ENCODE results near the gene LCN10. TPM values are rescaled to one million over a fixed set of nuclear protein-coding genes. Genes with fewer than 3 reads are reported as not detected.
A peak's percentile ranks its signal among the peaks of the same experiment; 100 is the strongest.
"Not testable (repeated sequence)": the region's sequence is repeated elsewhere in the genome, so short reads cannot be mapped to it uniquely, and the experiment has no call there.

Gene LCN10
- total and polyA plus RNA-seq, 2 experiments from 2014 or later = not detected

DNA sequence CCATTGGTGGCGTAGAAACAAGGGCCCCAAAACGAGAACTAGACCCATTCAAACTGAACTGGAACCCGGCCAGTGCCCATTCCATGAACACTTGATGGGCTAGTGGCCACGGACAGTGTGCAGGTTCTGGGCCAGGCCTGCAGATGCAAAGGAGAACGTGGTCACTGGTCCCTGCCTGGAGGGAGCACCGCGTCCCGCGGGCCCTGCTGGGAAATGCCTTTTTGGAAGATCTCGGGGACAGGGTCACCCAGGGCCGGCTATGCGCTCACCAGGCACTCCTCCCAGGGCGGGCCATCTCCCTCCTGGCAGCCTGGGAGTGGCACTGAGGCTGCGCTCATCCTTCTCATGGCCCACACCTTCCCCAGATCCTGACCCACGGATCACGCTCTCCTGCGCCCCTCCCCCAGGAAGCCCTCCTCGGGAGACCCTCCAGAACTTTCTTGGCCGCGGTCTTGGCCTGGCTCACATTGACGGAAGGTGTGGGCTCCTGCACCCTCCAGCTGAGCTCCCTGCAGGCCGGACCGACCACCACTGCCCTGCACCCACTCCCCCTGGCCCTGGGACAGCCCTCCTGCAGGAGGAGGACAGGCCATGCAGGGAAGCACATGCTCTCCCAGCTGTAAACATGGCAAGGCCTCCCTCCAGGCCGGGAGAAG lies 33.2 kb downstream of the LCN10 start:
- WGBS, 2 experiments (ENCODE audit: low coverage in 1 of 2, low lambda C conversion rate in 2 of 2, missing lambda C conversion rate in 2 of 2) = 85 to 87% methylated on average over 24 of the region's 24 CpGs
- H3K4me1 ChIP-seq (ENCODE audit: insufficient read depth) = peaks cover 7% of the 10 kb centered on the region; the same call in 1 of the 2 replicates
- no peaks in the 10 kb centered on the region for H3K9me3 ChIP-seq (ENCODE audit: low read depth)
- H2AFZ ChIP-seq = no peak overlapping the region
- in situ Hi-C loops (cut with MboI) = no loop called here
- no peaks in the 10 kb centered on the region for H4K20me1 ChIP-seq (ENCODE audit: insufficient read depth)
- H3K36me3 ChIP-seq (ENCODE audit: low read depth) = no peaks in the 10 kb centered on the region
- no peak overlapping the region for H3K4me3 ChIP-seq
- TF ChIP-seq EZH2 (IDR thresholded peaks at IDR 0.05; ENCODE audit: insufficient read depth, poor library complexity, severe bottlenecking) (no peak), EZH2phosphoT487 (IDR thresholded peaks at IDR 0.05; ENCODE audit: insufficient read depth, low read depth) (no peak)
- H3K9ac ChIP-seq = no peak overlapping the region
- no peak overlapping the region for H3K4me2 ChIP-seq (ENCODE audit: unreplicated experiment)
- DNase-seq = peak; percentile 0
- H3K79me2 ChIP-seq (ENCODE audit: insufficient read depth) = no peaks in the 10 kb centered on the region
- no peak overlapping the region for H3K27ac ChIP-seq
- peaks cover 11% of the 10 kb centered on the region; the same call in 1 of the 2 replicates for H3K27me3 ChIP-seq (replicated peaks; ENCODE audit: insufficient read depth)
- 0 out of 2 replicates have a peak, but pooled peaks cover 14% of the 10 kb centered on the region for H3F3A ChIP-seq (ENCODE audit: insufficient read depth)
- no peaks in the 10 kb centered on the region for H3K9me2 ChIP-seq (ENCODE audit: insufficient read depth)

DNA sequence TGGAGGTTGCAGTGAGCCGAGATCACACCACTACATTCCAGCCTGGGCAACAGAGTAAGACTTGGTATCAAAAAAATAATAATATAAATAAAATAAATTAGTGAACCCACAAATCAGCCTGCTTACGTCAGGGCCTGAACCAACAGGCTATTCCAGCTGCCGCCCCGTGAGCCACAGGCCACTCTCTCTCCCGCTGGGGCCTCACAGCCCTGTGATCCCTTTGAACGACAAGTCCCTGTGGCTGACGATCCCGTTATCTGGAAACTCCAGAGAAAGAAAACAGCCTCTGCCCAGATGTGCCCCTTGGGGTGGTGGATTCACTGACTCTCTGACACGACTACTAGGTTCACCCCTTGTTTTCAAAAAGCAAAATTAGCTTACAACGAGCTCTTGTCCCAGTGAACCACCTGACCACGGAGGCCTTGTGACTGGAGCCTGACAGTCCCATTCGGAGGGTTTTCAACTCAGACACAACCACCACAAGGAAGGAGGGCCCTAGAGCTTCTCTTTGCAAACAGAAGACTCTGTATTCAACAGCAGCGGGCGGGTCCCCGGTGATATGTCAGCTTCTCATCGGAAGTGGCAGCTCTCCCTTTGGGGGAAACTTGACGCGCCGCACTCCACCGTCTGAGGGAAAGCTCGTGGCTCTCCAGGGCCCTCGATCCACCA lies 34.8 kb downstream of the LCN10 start:
- Histone ChIP-seq H3F3A (ENCODE audit: insufficient read depth) (0 out of 2 replicates have a peak, but pooled peaks cover 14% of the 10 kb centered on the region), H3K9me2 (ENCODE audit: insufficient read depth) (no peaks in the 10 kb centered on the region), H3K36me3 (ENCODE audit: low read depth) (no peaks in the 10 kb centered on the region), H3K4me3 (no peak overlapping the region), H3K4me1 (ENCODE audit: insufficient read depth) (peaks cover 7% of the 10 kb centered on the region; the same call in 1 of the 2 replicates), H4K20me1 (ENCODE audit: insufficient read depth) (no peaks in the 10 kb centered on the region), H3K27me3 (replicated peaks; ENCODE audit: insufficient read depth) (peaks cover 11% of the 10 kb centered on the region; the same call in 1 of the 2 replicates), H3K9ac (no peak overlapping the region), H3K4me2 (ENCODE audit: unreplicated experiment) (no peak overlapping the region), H3K27ac (no peak overlapping the region), H3K9me3 (ENCODE audit: low read depth) (no peaks in the 10 kb centered on the region), H3K79me2 (ENCODE audit: insufficient read depth) (no peaks in the 10 kb centered on the region), H2AFZ (no peak overlapping the region)
- DNase-seq = no peak
- TF ChIP-seq EZH2phosphoT487 (IDR thresholded peaks at IDR 0.05; ENCODE audit: insufficient read depth, low read depth) (no peak), EZH2 (IDR thresholded peaks at IDR 0.05; ENCODE audit: insufficient read depth, poor library complexity, severe bottlenecking) (no peak)
- WGBS, 2 experiments (ENCODE audit: low coverage in 1 of 2, low lambda C conversion rate in 2 of 2, missing lambda C conversion rate in 2 of 2) = 81% methylated on average over 22 of the region's 22 CpGs
- in situ Hi-C loops (cut with MboI) = no loop called here

GRCh38 chr9:136707011-136707410 lies 35.7 kb downstream of the LCN10 start:
- WGBS, 2 experiments (ENCODE audit: low coverage in 1 of 2, low lambda C conversion rate in 2 of 2, missing lambda C conversion rate in 2 of 2) = 92 to 93% methylated on average over 6 to 7 of the region's 7 CpGs
- Histone ChIP-seq H3K9me3 (ENCODE audit: low read depth) (no peaks in the 10 kb centered on the region), H3K4me1 (ENCODE audit: insufficient read depth) (peaks cover 7% of the 10 kb centered on the region; the same call in 1 of the 2 replicates), H3K27ac (no peak overlapping the region), H3K79me2 (ENCODE audit: insufficient read depth) (no peaks in the 10 kb centered on the region), H3K4me3 (no peak overlapping the region), H4K20me1 (ENCODE audit: insufficient read depth) (no peaks in the 10 kb centered on the region), H3K9me2 (ENCODE audit: insufficient read depth) (no peaks in the 10 kb centered on the region), H2AFZ (no peak overlapping the region), H3K36me3 (ENCODE audit: low read depth) (no peaks in the 10 kb centered on the region), H3K27me3 (replicated peaks; ENCODE audit: insufficient read depth) (peaks cover 7% of the 10 kb centered on the region; the same call in 1 of the 2 replicates), H3K9ac (no peak overlapping the region), H3K4me2 (ENCODE audit: unreplicated experiment) (no peak overlapping the region), H3F3A (ENCODE audit: insufficient read depth) (0 out of 2 replicates have a peak, but pooled peaks cover 14% of the 10 kb centered on the region)
- in situ Hi-C loops (cut with MboI) = no loop called here
- no peak for DNase-seq
- TF ChIP-seq EZH2 (IDR thresholded peaks at IDR 0.05; ENCODE audit: insufficient read depth, poor library complexity, severe bottlenecking) (no peak), EZH2phosphoT487 (IDR thresholded peaks at IDR 0.05; ENCODE audit: insufficient read depth, low read depth) (no peak)

GRCh38 chr9:136705564-136705963 lies 37.2 kb downstream of the LCN10 start:
- H3F3A ChIP-seq (ENCODE audit: insufficient read depth) = 0 out of 2 replicates have a peak, but pooled peaks cover 1% of the 10 kb centered on the region
- H3K9me3 ChIP-seq (ENCODE audit: low read depth) = no peaks in the 10 kb centered on the region
- H3K27me3 ChIP-seq (replicated peaks; ENCODE audit: insufficient read depth) = peaks cover 7% of the 10 kb centered on the region; the same call in 1 of the 2 replicates
- H3K4me3 ChIP-seq = no peak overlapping the region
- no peaks in the 10 kb centered on the region for H3K9me2 ChIP-seq (ENCODE audit: insufficient read depth)
- in situ Hi-C loops (cut with MboI) = no loop called here
- no peak for DNase-seq
- H2AFZ ChIP-seq = no peak overlapping the region
- H3K4me2 ChIP-seq (ENCODE audit: unreplicated experiment) = no peak overlapping the region
- no peaks in the 10 kb centered on the region for H3K36me3 ChIP-seq (ENCODE audit: low read depth)
- no peaks in the 10 kb centered on the region for H4K20me1 ChIP-seq (ENCODE audit: insufficient read depth)
- no peak for TF ChIP-seq EZH2 (IDR thresholded peaks at IDR 0.05; ENCODE audit: insufficient read depth, poor library complexity, severe bottlenecking)
- no peak for TF ChIP-seq EZH2phosphoT487 (IDR thresholded peaks at IDR 0.05; ENCODE audit: insufficient read depth, low read depth)
- H3K9ac ChIP-seq = no peak overlapping the region
- peaks cover 3% of the 10 kb centered on the region; the same call in 1 of the 2 replicates for H3K4me1 ChIP-seq (ENCODE audit: insufficient read depth)
- H3K27ac ChIP-seq = no peak overlapping the region
- H3K79me2 ChIP-seq (ENCODE audit: insufficient read depth) = no peaks in the 10 kb centered on the region
- 40 to 41% methylated on average over 7 of the region's 7 CpGs for WGBS, 2 experiments (ENCODE audit: low coverage in 1 of 2, low lambda C conversion rate in 2 of 2, missing lambda C conversion rate in 2 of 2)

GRCh38 chr9:136704741-136705140 lies 38.0 kb downstream of the LCN10 start:
- H3K9ac ChIP-seq; H4K20me1 ChIP-seq (ENCODE audit: insufficient read depth); H3K9me2 ChIP-seq (ENCODE audit: insufficient read depth); H3F3A ChIP-seq (ENCODE audit: insufficient read depth); H3K36me3 ChIP-seq (ENCODE audit: low read depth); H3K9me3 ChIP-seq (ENCODE audit: low read depth); H3K27ac ChIP-seq; H2AFZ ChIP-seq; H3K4me1 ChIP-seq (ENCODE audit: insufficient read depth); H3K4me3 ChIP-seq; H3K27me3 ChIP-seq (replicated peaks; ENCODE audit: insufficient read depth); H3K79me2 ChIP-seq (ENCODE audit: insufficient read depth); DNase-seq; H3K4me2 ChIP-seq (ENCODE audit: unreplicated experiment); in situ Hi-C loops (cut with MboI): not testable (repeated sequence)
- 89 to 95% methylated on average over 8 of the region's 8 CpGs for WGBS, 2 experiments (ENCODE audit: low coverage in 1 of 2, low lambda C conversion rate in 2 of 2, missing lambda C conversion rate in 2 of 2)
